ENCODE measurements around the gene HIC1.
A peak's percentile ranks its signal among the peaks of the same experiment; 100 is the strongest.

Gene HIC1

DNA sequence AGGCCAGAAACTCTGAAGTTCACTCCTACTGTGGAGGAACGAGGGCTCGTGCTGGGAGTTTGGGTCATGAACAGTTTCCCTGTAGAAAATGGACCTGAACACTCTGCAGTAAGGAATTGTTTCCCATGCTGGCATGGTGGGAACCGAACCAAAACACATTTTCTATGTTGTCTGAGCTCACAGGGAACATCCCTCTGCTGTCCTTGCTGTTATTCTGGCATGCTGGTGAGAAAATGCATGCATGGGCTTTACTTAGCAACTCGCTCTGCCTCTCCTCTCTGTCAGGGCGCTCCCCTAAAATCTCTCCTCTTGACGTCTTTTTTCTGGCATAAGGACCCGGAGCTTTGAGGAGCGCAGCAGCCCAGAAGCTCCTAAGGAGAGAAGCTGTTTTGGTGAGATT is 35.2 kb upstream of the HIC1 start:
- Histone ChIP-seq H3K9me3 (no peaks in the 10 kb centered on the region), H3K4me1 (peaks cover 2% of the 10 kb centered on the region; the same call in 1 of the 2 replicates), H3K4me3 (no peak overlapping the region), H3K36me3 (replicated peaks) (no peaks in the 10 kb centered on the region), H3K27me3 (ENCODE audit: low read depth) (no peaks in the 10 kb centered on the region)
- in situ Hi-C loops (cut with MboI; ENCODE audit: low sequenced_read_pairs): no loop called here
- DNase-seq (ENCODE audit: low spot score in 2 of 2): no peak

GRCh38 chr17:2020721-2021120 is 34.2 kb upstream of the HIC1 start:
- no peak for DNase-seq (ENCODE audit: low spot score in 2 of 2)
- H3K4me1 ChIP-seq: peaks cover 2% of the 10 kb centered on the region; the same call in 1 of the 2 replicates
- H3K27me3 ChIP-seq (ENCODE audit: low read depth): no peaks in the 10 kb centered on the region
- no peaks in the 10 kb centered on the region for H3K9me3 ChIP-seq
- H3K36me3 ChIP-seq (replicated peaks): no peaks in the 10 kb centered on the region
- H3K4me3 ChIP-seq: no peak overlapping the region
- in situ Hi-C loops (cut with MboI; ENCODE audit: low sequenced_read_pairs): no loop called here

DNA sequence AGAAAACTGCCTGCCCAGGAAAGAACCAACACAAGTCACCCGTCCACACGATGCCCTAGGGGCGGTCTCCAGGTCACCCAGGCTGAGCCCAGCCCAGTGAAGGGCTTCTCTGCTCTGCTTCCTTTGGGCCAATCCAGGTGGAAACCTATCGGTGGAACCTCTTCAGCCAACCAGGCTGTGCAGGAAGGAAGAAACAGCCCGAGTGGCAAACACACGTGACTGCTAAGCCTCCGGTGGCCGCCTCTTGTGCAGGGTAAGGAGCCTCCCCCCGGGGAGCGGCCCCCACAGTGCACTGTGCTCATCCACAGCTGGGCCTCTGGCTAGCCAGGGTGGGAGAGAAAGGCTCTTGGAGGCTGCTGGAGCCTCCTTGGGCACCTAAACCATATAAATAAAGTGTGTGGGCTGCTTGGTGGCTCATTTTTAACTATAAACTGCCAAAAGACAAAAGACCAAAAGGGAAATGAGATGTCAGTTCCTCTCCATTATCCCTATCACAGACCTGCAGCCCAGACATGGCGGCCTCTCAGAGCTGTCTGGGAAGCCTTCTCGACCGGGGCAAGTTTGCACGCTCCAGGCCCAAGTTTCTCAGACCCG is 32.2 kb upstream of the HIC1 start:
- H3K4me3 ChIP-seq: peak overlapping the region; percentile 4; the same call in 1 of the 2 replicates
- H3K9me3 ChIP-seq: no peaks in the 10 kb centered on the region
- H3K36me3 ChIP-seq (replicated peaks): no peaks in the 10 kb centered on the region
- H3K4me1 ChIP-seq: peaks cover 6% of the 10 kb centered on the region; the same call in 1 of the 2 replicates
- in situ Hi-C loops (cut with MboI; ENCODE audit: low sequenced_read_pairs): no loop called here
- DNase-seq (ENCODE audit: low spot score in 2 of 2): no peak
- H3K27me3 ChIP-seq (ENCODE audit: low read depth): no peaks in the 10 kb centered on the region

- in situ Hi-C loops (cut with MboI; ENCODE audit: low sequenced_read_pairs): no loop called here
- H3K27me3 ChIP-seq (ENCODE audit: low read depth): no peaks in the 10 kb centered on the region
- H3K9me3 ChIP-seq: no peaks in the 10 kb centered on the region
- peak overlapping the region; percentile 4; the same call in 1 of the 2 replicates for H3K4me3 ChIP-seq
- DNase-seq (ENCODE audit: low spot score in 2 of 2): no peak
- H3K36me3 ChIP-seq (replicated peaks): no peaks in the 10 kb centered on the region
- H3K4me1 ChIP-seq: peaks cover 6% of the 10 kb centered on the region; the same call in 1 of the 2 replicates
Measured at GRCh38 chr17:2023256-2023655, 31.6 kb upstream of the HIC1 start.

DNA sequence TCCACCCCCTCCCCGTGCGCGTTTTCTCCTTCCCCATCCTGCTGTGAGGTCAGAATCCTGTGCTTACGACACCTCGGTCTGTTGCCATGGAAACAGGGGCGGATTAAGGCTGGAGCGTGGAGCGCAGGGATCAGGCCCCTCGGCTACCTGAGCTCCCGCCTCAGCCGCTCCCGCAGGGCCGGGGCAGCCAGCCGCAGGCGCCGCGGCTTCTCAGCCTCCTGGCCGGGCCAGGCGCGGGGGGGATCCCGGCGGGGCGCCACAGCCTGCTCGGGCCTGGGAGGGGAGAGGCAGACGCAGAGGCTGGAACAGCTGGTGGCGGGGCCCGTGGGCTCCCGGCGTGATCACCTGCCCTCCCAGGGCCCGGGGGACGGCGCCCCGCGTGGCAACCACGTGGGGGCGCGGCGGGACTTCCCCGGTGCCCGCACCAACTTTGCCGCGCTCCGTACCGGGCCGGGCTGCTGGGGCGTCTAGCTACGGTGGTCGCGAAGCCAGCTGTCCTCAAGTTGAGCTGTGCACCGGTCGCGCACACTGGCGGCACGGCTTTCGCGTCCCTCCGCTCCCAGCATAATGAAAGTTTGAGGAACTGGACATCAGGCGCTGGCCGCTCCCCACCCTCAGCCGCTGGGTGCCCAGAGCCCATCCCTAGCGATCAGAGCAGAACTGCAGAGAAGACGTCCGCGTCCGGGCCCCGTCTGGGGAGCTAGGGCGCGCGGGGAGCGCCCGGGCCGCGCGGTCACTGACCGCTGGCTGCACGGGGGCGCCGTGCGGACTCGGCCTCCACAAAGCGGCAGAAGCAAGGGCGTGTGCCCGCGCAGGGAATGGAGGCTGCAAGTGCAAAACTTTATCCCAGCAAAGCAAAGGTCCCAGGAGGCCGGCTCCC is 31.0 kb upstream of the HIC1 start:
- DNase-seq (ENCODE audit: low spot score in 2 of 2): peak; percentile 75 to 91

GRCh38 chr17:2024572-2025219 is 30.2 kb upstream of the HIC1 start:
- DNase-seq (ENCODE audit: low spot score in 2 of 2): peak in 1 of 2 experiments; percentile 34
- H3K9me3 ChIP-seq: no peaks in the 10 kb centered on the region
- H3K4me1 ChIP-seq: peaks cover 8% of the 10 kb centered on the region
- peak overlapping the region; percentile 50 for H3K4me3 ChIP-seq
- no peaks in the 10 kb centered on the region for H3K27me3 ChIP-seq (ENCODE audit: low read depth)
- in situ Hi-C loops (cut with MboI; ENCODE audit: low sequenced_read_pairs): loop anchor here (5.0 to 25.0 kb wide), 2 partner anchors 112 to 387 kb away; partner anchors contain the start of genes RILP, SCARF1 and SLC43A2
- no peaks in the 10 kb centered on the region for H3K36me3 ChIP-seq (replicated peaks)

More for the DNA sequence above, 31.0 kb upstream of the HIC1 start:
- Histone ChIP-seq H3K4me1 (peaks cover 6% of the 10 kb centered on the region; the same call in 1 of the 2 replicates), H3K27me3 (ENCODE audit: low read depth) (no peaks in the 10 kb centered on the region), H3K4me3 (peak overlapping the region; percentile 50), H3K36me3 (replicated peaks) (no peaks in the 10 kb centered on the region), H3K9me3 (no peaks in the 10 kb centered on the region)
- in situ Hi-C loops (cut with MboI; ENCODE audit: low sequenced_read_pairs): no loop called here

DNA sequence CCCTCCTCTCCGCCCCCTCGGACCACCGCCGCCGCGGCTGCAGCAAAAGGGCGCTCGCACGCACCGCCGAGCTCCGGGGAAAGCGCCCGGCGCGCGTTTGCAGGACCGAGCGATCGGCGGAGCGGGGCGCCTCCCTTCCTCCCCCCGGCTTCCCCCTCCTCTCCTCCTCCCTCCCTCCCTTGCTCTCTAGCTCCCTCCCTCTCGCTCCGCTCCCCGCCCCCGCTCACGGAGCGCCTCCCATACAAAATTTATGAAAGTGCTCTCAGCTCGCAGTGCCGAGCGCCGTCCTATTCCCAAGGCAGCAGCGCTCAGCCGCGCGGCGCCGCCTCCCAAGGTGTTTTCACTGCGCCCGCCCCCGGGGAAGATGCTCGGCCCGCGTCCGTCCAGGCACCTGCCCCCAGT is 29.7 kb upstream of the HIC1 start, which contains the start of gene RTN4RL1:
Gene RTN4RL1 (minus strand): TSS at position 115 of the 402 bp plus-strand sequence. CDS start 469 bp downstream, outside the sequence.
- Histone ChIP-seq H3K27me3 (ENCODE audit: low read depth) (no peaks in the 10 kb centered on the region), H3K4me3 (peak within 1 kb of the TSS; percentile 50), H3K36me3 (replicated peaks) (no peaks in the 10 kb centered on the region; the same call in 1 of the 2 replicates), H3K4me1 (peaks cover 8% of the 10 kb centered on the region), H3K9me3 (no peaks in the 10 kb centered on the region)
- in situ Hi-C loops (cut with MboI; ENCODE audit: low sequenced_read_pairs): loop anchor here (5.0 to 25.0 kb wide), 2 partner anchors 113 to 388 kb away; partner anchors contain the start of genes RILP, SCARF1 and SLC43A2
- peak; percentile 84 to 92 for DNase-seq (ENCODE audit: low spot score in 2 of 2)

GRCh38 chr17:2025622-2026309 is 29.1 kb upstream of the HIC1 start:
- H3K9me3 ChIP-seq: no peaks in the 10 kb centered on the region
- DNase-seq (ENCODE audit: low spot score in 2 of 2): peak; percentile 76 to 90
- in situ Hi-C loops (cut with MboI; ENCODE audit: low sequenced_read_pairs): loop anchor here (5.0 to 25.0 kb wide), 2 partner anchors 113 to 388 kb away; partner anchors contain the start of genes RILP, SCARF1 and SLC43A2
- H3K27me3 ChIP-seq (ENCODE audit: low read depth): no peaks in the 10 kb centered on the region
- H3K4me3 ChIP-seq: peak overlapping the region; percentile 50
- H3K4me1 ChIP-seq: peaks cover 10% of the 10 kb centered on the region
- H3K36me3 ChIP-seq (replicated peaks): no peaks in the 10 kb centered on the region; the same call in 1 of the 2 replicates

- DNase-seq (ENCODE audit: low spot score in 2 of 2): no peak
- in situ Hi-C loops (cut with MboI; ENCODE audit: low sequenced_read_pairs): loop anchor here (5.0 to 25.0 kb wide), 2 partner anchors 115 to 390 kb away; partner anchors contain the start of genes RILP, SCARF1 and SLC43A2
- Histone ChIP-seq H3K9me3 (no peaks in the 10 kb centered on the region), H3K4me3 (no peak overlapping the region), H3K4me1 (peaks cover 14% of the 10 kb centered on the region), H3K27me3 (ENCODE audit: low read depth) (no peaks in the 10 kb centered on the region), H3K36me3 (replicated peaks) (no peaks in the 10 kb centered on the region; the same call in 1 of the 2 replicates)
Measured at GRCh38 chr17:2027528-2028233, 27.2 kb upstream of the HIC1 start.

DNA sequence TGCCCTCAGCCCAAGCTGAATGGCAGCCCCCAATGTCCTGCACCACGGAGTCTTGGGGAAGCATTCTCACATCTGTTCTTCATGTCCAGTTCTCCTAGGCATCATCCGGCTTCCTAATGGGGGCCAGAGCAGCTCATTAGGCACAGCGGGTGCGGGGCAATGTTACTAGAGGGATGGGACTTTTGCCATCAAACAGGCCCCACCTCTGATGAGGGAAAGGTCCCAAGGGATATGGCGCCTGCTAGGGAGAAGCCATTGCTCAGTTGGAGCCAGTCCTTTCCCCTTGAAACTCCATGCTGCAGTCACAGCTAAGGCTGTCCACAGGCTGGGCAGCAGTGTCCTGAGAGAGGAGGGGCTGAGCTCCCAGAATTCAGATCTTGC is 26.7 kb upstream of the HIC1 start:
- H3K9me3 ChIP-seq: no peaks in the 10 kb centered on the region
- DNase-seq (ENCODE audit: low spot score in 2 of 2): no peak
- H3K4me1 ChIP-seq: peaks cover 13% of the 10 kb centered on the region
- H3K4me3 ChIP-seq: no peak overlapping the region
- no peaks in the 10 kb centered on the region; the same call in 1 of the 2 replicates for H3K36me3 ChIP-seq (replicated peaks)
- in situ Hi-C loops (cut with MboI; ENCODE audit: low sequenced_read_pairs): loop anchor here (5.0 to 25.0 kb wide), 2 partner anchors 116 to 391 kb away; partner anchors contain the start of genes RILP, SCARF1 and SLC43A2
- H3K27me3 ChIP-seq (ENCODE audit: low read depth): no peaks in the 10 kb centered on the region

DNA sequence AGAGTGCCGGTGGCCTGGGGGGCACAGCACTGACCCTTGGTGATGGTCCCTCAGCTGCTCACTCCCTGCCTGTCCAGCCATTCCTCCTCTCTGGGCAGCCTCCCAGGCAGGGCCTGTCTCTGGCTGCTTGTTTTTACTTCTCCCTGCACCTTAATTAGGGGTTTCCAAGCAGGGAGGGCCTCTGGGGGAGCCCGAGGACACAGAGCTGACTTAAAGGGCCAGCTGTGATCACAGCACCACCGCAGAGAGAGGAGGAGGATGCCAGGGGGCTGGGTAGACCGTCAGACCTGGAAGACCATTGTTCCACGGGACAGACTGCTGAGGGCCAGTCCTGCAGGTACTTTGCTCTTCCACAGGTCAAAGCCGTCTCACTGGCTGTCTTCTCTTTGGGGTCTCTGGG is 26.2 kb upstream of the HIC1 start:
- Histone ChIP-seq H3K27me3 (ENCODE audit: low read depth) (no peaks in the 10 kb centered on the region), H3K4me1 (peaks cover 12% of the 10 kb centered on the region), H3K36me3 (replicated peaks) (no peaks in the 10 kb centered on the region; the same call in 1 of the 2 replicates), H3K9me3 (no peaks in the 10 kb centered on the region), H3K4me3 (no peak overlapping the region)
- in situ Hi-C loops (cut with MboI; ENCODE audit: low sequenced_read_pairs): loop anchor here (5.0 to 25.0 kb wide), 2 partner anchors 116 to 391 kb away; partner anchors contain the start of genes RILP, SCARF1 and SLC43A2
- DNase-seq (ENCODE audit: low spot score in 2 of 2): no peak
